HG02588 (cell line): ENCODE data around the gene LIPT2.

Experiments
- ATAC-seq: cut with Tn5 transposase; IDR thresholded peaks from one replicate; pipeline ENCODE4 v1.9.1; 2021; ENCODE audit warnings: mild to moderate bottlenecking, moderate library complexity; ENCODE audit not compliant: unreplicated experiment

The LIPT2 gene

GRCh38 chr11:74466916-74467885, 26.3 kb downstream of the LIPT2 start, which contains the start of gene KCNE3:
Gene KCNE3, minus strand, starts transcription at chr11:74467549. Its CDS starts 9,986 bp downstream, at chr11:74457563.
- no peak for ATAC-seq

- ATAC-seq: no peak
Observed at GRCh38 chr11:74465291-74465708, 28.2 kb downstream of the LIPT2 start.

- ATAC-seq: no peak
Observed at GRCh38 chr11:74464746-74465145, 28.8 kb downstream of the LIPT2 start.

GRCh38 chr11:74463216-74463615, 30.3 kb downstream of the LIPT2 start:
- ATAC-seq: no peak

GRCh38 chr11:74462631-74463030, 30.9 kb downstream of the LIPT2 start:
- no peak for ATAC-seq

GRCh38 chr11:74462009-74462408, 31.5 kb downstream of the LIPT2 start:
- no peak for ATAC-seq

- no peak for ATAC-seq
Observed at GRCh38 chr11:74460481-74461154, 32.9 kb downstream of the LIPT2 start.

- ATAC-seq: no peak
Observed at GRCh38 chr11:74460065-74460464, 33.5 kb downstream of the LIPT2 start.

- no peak for ATAC-seq
Observed at GRCh38 chr11:74459584-74459983, 33.9 kb downstream of the LIPT2 start.

- no peak for ATAC-seq
Observed at GRCh38 chr11:74457356-74457755, 36.2 kb downstream of the LIPT2 start.

GRCh38 chr11:74453373-74453975, 40.0 kb downstream of the LIPT2 start:
- ATAC-seq: no peak

GRCh38 chr11:74452366-74452765, 41.2 kb downstream of the LIPT2 start:
- ATAC-seq: no peak

GRCh38 chr11:74450318-74450717, 43.2 kb downstream of the LIPT2 start:
- ATAC-seq: no peak

- no peak for ATAC-seq
Observed at GRCh38 chr11:74449369-74449931, 44.1 kb downstream of the LIPT2 start.

GRCh38 chr11:74447720-74448119, 45.8 kb downstream of the LIPT2 start:
- no peak for ATAC-seq

GRCh38 chr11:74446532-74446938, 47.0 kb downstream of the LIPT2 start:
- no peak for ATAC-seq

- no peak for ATAC-seq
Observed at GRCh38 chr11:74444173-74444826, 49.2 kb downstream of the LIPT2 start.

- no peak for ATAC-seq
Observed at GRCh38 chr11:74443071-74443864, 50.3 kb downstream of the LIPT2 start.

GRCh38 chr11:74442636-74443035, 50.9 kb downstream of the LIPT2 start:
- no peak for ATAC-seq
